Osteoblast (primary cell): ENCODE measurements around the gene CASZ1. TPM values are rescaled to one million over a fixed set of nuclear protein-coding genes. Genes with fewer than 3 reads are reported as not detected.

Source experiments
- DNase-seq: peaks from one replicate; pipeline ENCODE4 v3.0.0; 2011; ENCODE audit warnings: low spot score, mixed read lengths; ENCODE audit not compliant: insufficient read length; ENCODE audit errors: missing footprints
- H2AFZ ChIP-seq: 2 replicates; pipeline ENCODE4 v1.6.0; 2011; ENCODE audit warnings: mild to moderate bottlenecking, low read length
- H3K27ac ChIP-seq: 2 replicates; pipeline ENCODE4 v1.5.1; 2011; ENCODE audit warnings: mild to moderate bottlenecking, low read depth, low read length, moderate library complexity
- H3K27me3 ChIP-seq: 2 replicates; pipeline ENCODE4 v1.6.0; 2012; ENCODE audit warnings: mild to moderate bottlenecking, control low read depth, inconsistent platforms, low read length, moderate library complexity; ENCODE audit not compliant: insufficient read depth
- H3K36me3 ChIP-seq: 2 replicates; pipeline ENCODE4 v1.5.1; 2011; ENCODE audit warnings: mild to moderate bottlenecking, low read length, control low read depth, moderate library complexity; ENCODE audit not compliant: insufficient read depth
- H3K4me1 ChIP-seq: 2 replicates; pipeline ENCODE4 v1.5.1; 2011; ENCODE audit warnings: mild to moderate bottlenecking, low read length, control low read depth, moderate library complexity; ENCODE audit not compliant: insufficient read depth
- H3K4me2 ChIP-seq: 2 replicates; pipeline ENCODE4 v1.6.0; 2011; ENCODE audit warnings: mild to moderate bottlenecking, low read length; ENCODE audit not compliant: insufficient read depth
- H3K4me3 ChIP-seq: fragments of 200-600 bp; sonication (generic); 3 replicates; pipeline ENCODE4 v1.5.1; 2012; ENCODE audit warnings: mild to moderate bottlenecking, low read length, inconsistent platforms; ENCODE audit not compliant: insufficient read depth
- H3K79me2 ChIP-seq: 2 replicates; pipeline ENCODE4 v1.6.0; 2012; ENCODE audit warnings: mild to moderate bottlenecking, low read length, control low read depth, inconsistent platforms; ENCODE audit not compliant: insufficient read depth
- H3K9me3 ChIP-seq: 2 replicates; pipeline ENCODE4 v1.5.1; 2011; ENCODE audit warnings: low read depth, low read length, control low read depth
- H4K20me1 ChIP-seq: 2 replicates; pipeline ENCODE4 v1.6.0; 2012; ENCODE audit warnings: mild to moderate bottlenecking, low read length, control low read depth; ENCODE audit not compliant: insufficient read depth
- CTCF ChIP-seq: IDR thresholded peaks from 2 replicates; pipeline ENCODE4 v1.5.1; 2011; ENCODE audit warnings: mild to moderate bottlenecking, low read depth, low read length, moderate library complexity; ENCODE audit errors: extremely low read depth
- total RNA-seq: library from RNA; depleted of rRNA; stranded (reverse); fragments of >200 nt; gene quantifications from 2 replicates; pipeline ENCODE4 v1.2.3, GENCODE V29; 2012

Gene CASZ1
- total RNA-seq, 1 donor, result 0.36 TPM

- no peaks in the 10 kb centered on the region for H3K27me3 ChIP-seq
- H3K4me2 ChIP-seq, result no peak overlapping the region
- no peak for TF ChIP-seq CTCF
- no peak overlapping the region for H2AFZ ChIP-seq
- DNase-seq, result no peak
- no peaks in the 10 kb centered on the region for H4K20me1 ChIP-seq
- H3K4me1 ChIP-seq, result no peaks in the 10 kb centered on the region
- no peaks in the 10 kb centered on the region for H3K9me3 ChIP-seq
- H3K4me3 ChIP-seq, result no peak overlapping the region
- no peaks in the 10 kb centered on the region for H3K36me3 ChIP-seq
- no peaks in the 10 kb centered on the region for H3K79me2 ChIP-seq
- no peak overlapping the region for H3K27ac ChIP-seq
Observed at GRCh38 chr1:10659218-10659617, 137.2 kb downstream of the CASZ1 start.

- no peaks in the 10 kb centered on the region for H3K36me3 ChIP-seq
- no peaks in the 10 kb centered on the region for H4K20me1 ChIP-seq
- no peaks in the 10 kb centered on the region for H3K4me1 ChIP-seq
- no peak overlapping the region for H3K27ac ChIP-seq
- TF ChIP-seq CTCF, result no peak
- no peak overlapping the region for H3K4me2 ChIP-seq
- no peak for DNase-seq
- H2AFZ ChIP-seq, result no peak overlapping the region
- H3K27me3 ChIP-seq, result no peaks in the 10 kb centered on the region
- H3K9me3 ChIP-seq, result no peaks in the 10 kb centered on the region
- no peak overlapping the region for H3K4me3 ChIP-seq
- H3K79me2 ChIP-seq, result no peaks in the 10 kb centered on the region
Observed at GRCh38 chr1:10658396-10659066, 137.9 kb downstream of the CASZ1 start.

- H3K4me2 ChIP-seq, result no peak overlapping the region
- H3K27me3 ChIP-seq, result no peaks in the 10 kb centered on the region
- no peaks in the 10 kb centered on the region for H4K20me1 ChIP-seq
- DNase-seq, result no peak
- H3K27ac ChIP-seq, result no peak overlapping the region
- H3K4me1 ChIP-seq, result no peaks in the 10 kb centered on the region
- no peaks in the 10 kb centered on the region for H3K36me3 ChIP-seq
- no peak for TF ChIP-seq CTCF
- no peaks in the 10 kb centered on the region for H3K9me3 ChIP-seq
- no peak overlapping the region for H3K4me3 ChIP-seq
- no peaks in the 10 kb centered on the region for H3K79me2 ChIP-seq
- no peak overlapping the region for H2AFZ ChIP-seq
Observed at GRCh38 chr1:10657088-10657847, 139.2 kb downstream of the CASZ1 start.

GRCh38 chr1:10656431-10656830 lies 140.0 kb downstream of the CASZ1 start:
- Histone ChIP-seq H3K27ac (no peak overlapping the region), H3K4me2 (no peak overlapping the region), H4K20me1 (no peaks in the 10 kb centered on the region), H3K4me3 (no peak overlapping the region), H2AFZ (no peak overlapping the region), H3K36me3 (no peaks in the 10 kb centered on the region), H3K27me3 (no peaks in the 10 kb centered on the region), H3K79me2 (no peaks in the 10 kb centered on the region), H3K4me1 (no peaks in the 10 kb centered on the region), H3K9me3 (no peaks in the 10 kb centered on the region)
- DNase-seq, result no peak
- no peak for TF ChIP-seq CTCF
